HEK293 (cell line): ENCODE measurements around the gene GPI.
A peak's percentile ranks its signal among the peaks of the same experiment; 100 is the strongest.

Experiments
- CTCF ChIA-PET: fragments of 350-600 bp; formaldehyde crosslinking; extraction: SDS; loops from one replicate; lab custom pipeline; 2021; ENCODE audit warnings: antibody characterized with exemption; lab: Yijun Ruan, JAX
- POLR2A ChIA-PET: fragments of 300-600 bp; formaldehyde crosslinking; extraction: SDS; loops from one replicate; lab custom pipeline; 2020; ENCODE audit warnings: antibody characterized with exemption, inconsistent platforms; lab: Yijun Ruan, JAX
- H3K27ac ChIP-seq: fragments of 200-500 bp; sonication (Bioruptor generic); 2 replicates; pipeline ENCODE4 v1.5.1; 2014; ENCODE audit warnings: low read depth, low read length, control low read depth, inconsistent platforms; ENCODE audit errors: extremely low read depth
- H3K36me3 ChIP-seq, 2 experiments: fragments of 200-500 bp in 1 of 2; sonication (Bioruptor generic) in 1 of 2; 1 replicate in 1 of 2; 2 replicates in 1 of 2; pipeline ENCODE4 v1.5.1; 2014 to 2017; ENCODE audit warnings: inconsistent platforms in 2 of 2, low read length in 2 of 2; ENCODE audit not compliant: control insufficient read depth in 2 of 2, insufficient read depth in 1 of 2
- H3K4me1 ChIP-seq: fragments of 200-500 bp; sonication (Bioruptor generic); 2 replicates; pipeline ENCODE4 v1.5.1; 2014; ENCODE audit warnings: mild to moderate bottlenecking, low read length, inconsistent platforms; ENCODE audit not compliant: control insufficient read depth, insufficient read depth
- H3K4me3 ChIP-seq: 2 replicates; pipeline ENCODE4 v1.5.1; 2011; ENCODE audit warnings: low read depth, mild to moderate bottlenecking, control low read depth, low read length, moderate library complexity
- H3K9me3 ChIP-seq: fragments of 200-500 bp; sonication (Bioruptor generic); 2 replicates; pipeline ENCODE4 v1.5.1; 2014; ENCODE audit warnings: low read depth, low read length, inconsistent platforms; ENCODE audit not compliant: control insufficient read depth, insufficient read depth
- HOXA7 ChIP-seq: sonication (generic); formaldehyde crosslinking; IDR thresholded peaks from 2 replicates; pipeline ENCODE4 v1.8.1; 2022; ENCODE audit warnings: missing genetic modification reagents, borderline replicate concordance
- PRDM2 ChIP-seq: fragments of 450-650 bp; formaldehyde crosslinking; IDR thresholded peaks from 2 replicates; pipeline ENCODE4 v1.5.1; 2016; ENCODE audit warnings: missing biosample characterization, missing genetic modification characterization, borderline replicate concordance
- REPIN1 ChIP-seq: fragments of 450-650 bp; formaldehyde crosslinking; IDR thresholded peaks from 2 replicates; pipeline ENCODE4 v1.5.1; 2017; ENCODE audit warnings: missing biosample characterization, missing genetic modification characterization, low read depth
- TRIM28 ChIP-seq: IDR thresholded peaks from 2 replicates; pipeline ENCODE4 v1.6.1; 2011; ENCODE audit warnings: low read length, control low read depth, borderline replicate concordance
- ZFP41 ChIP-seq: fragments of 450-650 bp; formaldehyde crosslinking; IDR thresholded peaks from 2 replicates; pipeline ENCODE4 v1.5.1; 2016; ENCODE audit warnings: missing biosample characterization, missing genetic modification characterization, borderline replicate concordance
- ZNF132 ChIP-seq: fragments of 450-650 bp; formaldehyde crosslinking; IDR thresholded peaks from 2 replicates; pipeline ENCODE4 v1.5.1; 2017; ENCODE audit warnings: missing biosample characterization, missing genetic modification characterization, borderline replicate concordance
- ZNF184 ChIP-seq: fragments of 450-650 bp; IDR thresholded peaks from 2 replicates; pipeline ENCODE4 v1.5.1; 2018; ENCODE audit warnings: missing biosample characterization, mild to moderate bottlenecking, missing genetic modification characterization
- ZNF2 ChIP-seq: fragments of 450-650 bp; formaldehyde crosslinking; IDR thresholded peaks from 2 replicates; pipeline ENCODE4 v1.5.1; 2016; ENCODE audit warnings: missing biosample characterization, missing genetic modification characterization
- ZNF239 ChIP-seq: fragments of 450-650 bp; formaldehyde crosslinking; IDR thresholded peaks from 2 replicates; pipeline ENCODE4 v1.5.1; 2016; ENCODE audit warnings: missing biosample characterization, missing genetic modification characterization
- ZNF311 ChIP-seq: fragments of 450-650 bp; formaldehyde crosslinking; IDR thresholded peaks from 2 replicates; pipeline ENCODE4 v1.5.1; 2017; ENCODE audit warnings: missing biosample characterization, missing genetic modification characterization, borderline replicate concordance
- ZNF350 ChIP-seq: fragments of 450-650 bp; formaldehyde crosslinking; IDR thresholded peaks from 2 replicates; pipeline ENCODE4 v1.5.0; 2017; ENCODE audit warnings: missing biosample characterization, mild to moderate bottlenecking, missing genetic modification characterization
- ZNF362 ChIP-seq: fragments of 450-650 bp; formaldehyde crosslinking; IDR thresholded peaks from 2 replicates; pipeline ENCODE4 v1.5.1; 2016; ENCODE audit warnings: missing biosample characterization, missing genetic modification characterization
- ZNF416 ChIP-seq: fragments of 450-650 bp; formaldehyde crosslinking; IDR thresholded peaks from 2 replicates; pipeline ENCODE4 v1.5.1; 2016; ENCODE audit warnings: missing biosample characterization, missing genetic modification characterization
- ZNF488 ChIP-seq: fragments of 450-650 bp; formaldehyde crosslinking; IDR thresholded peaks from 2 replicates; pipeline ENCODE4 v1.5.1; 2016; ENCODE audit warnings: missing biosample characterization, missing genetic modification characterization
- ZNF560 ChIP-seq: fragments of 450-650 bp; formaldehyde crosslinking; IDR thresholded peaks from 2 replicates; pipeline ENCODE4 v1.5.1; 2017; ENCODE audit warnings: missing biosample characterization, missing genetic modification characterization, borderline replicate concordance
- ZNF664 ChIP-seq: fragments of 450-650 bp; formaldehyde crosslinking; IDR thresholded peaks from 2 replicates; pipeline ENCODE4 v1.5.1; 2016; ENCODE audit warnings: missing biosample characterization, missing genetic modification characterization
- ZNF707 ChIP-seq: fragments of 450-650 bp; formaldehyde crosslinking; IDR thresholded peaks from 2 replicates; pipeline ENCODE4 v1.5.1; 2016; ENCODE audit warnings: missing biosample characterization, missing genetic modification characterization
- ZNF777 ChIP-seq: fragments of 450-650 bp; formaldehyde crosslinking; IDR thresholded peaks from 2 replicates; pipeline ENCODE4 v1.5.1; 2017; ENCODE audit warnings: missing biosample characterization, missing genetic modification characterization, borderline replicate concordance

GPI gene

GRCh38 chr19:34373601-34374288 lies 8.7 kb downstream of the GPI start:
- Histone ChIP-seq H3K4me1 (no peaks in the 10 kb centered on the region), H3K27ac (no peak overlapping the region), H3K4me3 (no peak overlapping the region), H3K36me3 (peaks cover 84 to 98% of the 10 kb centered on the region in 2 experiments), H3K9me3 (no peaks in the 10 kb centered on the region)
- POLR2A ChIA-PET: interaction anchor here (1.3 kb wide), 1 partner anchor 14 kb away, joined by 3 read pairs; no protein-coding TSS in a partner anchor
- no peak for TF ChIP-seq ZNF350
- no peak for TF ChIP-seq REPIN1
- peak; percentile 96 for TF ChIP-seq ZNF362 (tag by site-specific recombination)
- TF ChIP-seq ZFP41 (tag by site-specific recombination): no peak
- TF ChIP-seq ZNF2 (tag by site-specific recombination): no peak
- TF ChIP-seq HOXA7 (CRISPR knock-in tag): no peak
- CTCF ChIA-PET: interaction anchor here (0.7 to 1.0 kb wide), 2 partner anchors 14 to 28 kb away, joined by 4 read pairs; no protein-coding TSS in a partner anchor

GRCh38 chr19:34375598-34375997 lies 10.6 kb downstream of the GPI start:
- ChIA-PET POLR2A (interaction anchor here (0.7 to 2.2 kb wide), 2 partner anchors 10 to 16 kb away, joined by 3 to 9 read pairs; partner anchors contain the start of gene GPI), CTCF (interaction anchor here (0.6 kb wide), 1 partner anchor 30 kb away, joined by 4 read pairs; no protein-coding TSS in a partner anchor)
- no peaks in the 10 kb centered on the region for H3K4me1 ChIP-seq
- H3K9me3 ChIP-seq: no peaks in the 10 kb centered on the region
- peaks cover 83 to 97% of the 10 kb centered on the region in 2 experiments for H3K36me3 ChIP-seq
- H3K27ac ChIP-seq: peak overlapping the region; percentile 24; the same call in 1 of the 2 replicates
- TF ChIP-seq TRIM28 (no peak), ZNF132 (tag by site-specific recombination) (no peak), ZNF560 (no peak), ZNF707 (tag by site-specific recombination) (no peak), ZNF239 (no peak), ZNF488 (no peak), ZNF184 (tag by site-specific recombination) (no peak), ZNF664 (tag by site-specific recombination) (no peak), ZNF311 (tag by site-specific recombination) (no peak), ZNF416 (tag by site-specific recombination) (no peak), ZNF777 (tag by site-specific recombination) (no peak), PRDM2 (no peak)
- no peak overlapping the region for H3K4me3 ChIP-seq
